IMR-90 (cell line): ENCODE data around the gene CDK6. TPM values are rescaled to one million over a fixed set of nuclear protein-coding genes. Genes with fewer than 3 reads are reported as not detected.

Experiments
- ATAC-seq: fragments of 200-7000 bp; cut with Tn5 transposase; 2 replicates; pipeline ENCODE4 v1.9.1; 2020; ENCODE audit warnings: low read depth, mild to moderate bottlenecking, moderate library complexity
- BruUV-seq: library from RNA; stranded (reverse); fragments of 400-500 nt; replicated peaks from 2 replicates; lab custom pipeline; 2021; lab: Mats Ljungman, UMichigan
- CTCF ChIA-PET: fragments of 300-600 bp; formaldehyde crosslinking; extraction: SDS; loops from one replicate; lab custom pipeline; 2021; ENCODE audit warnings: antibody characterized with exemption; lab: Yijun Ruan, JAX
- POLR2A ChIA-PET: fragments of 300-600 bp; sonication (Branson Sonifier 250); formaldehyde crosslinking; loops from one replicate; lab custom pipeline; 2022; ENCODE audit warnings: antibody characterized with exemption; ENCODE audit not compliant: unreplicated experiment; lab: Charles Lee
- DNase-seq: peaks from one replicate; pipeline ENCODE4 v3.0.0; 2013
- H2AFZ ChIP-seq: replicated peaks from 2 replicates; pipeline ENCODE3; 2013; ENCODE audit warnings: low read length, mild to moderate bottlenecking; ENCODE audit not compliant: poor library complexity
- H2AK5ac ChIP-seq: 2 replicates; pipeline ENCODE4 v1.6.1; 2013; ENCODE audit warnings: low read depth, low read length, inconsistent platforms
- H2AK9ac ChIP-seq: replicated peaks from 2 replicates; pipeline ENCODE3; 2013; ENCODE audit warnings: mild to moderate bottlenecking, low read depth, low read length, moderate library complexity; ENCODE audit not compliant: poor library complexity
- H2BK120ac ChIP-seq: 2 replicates; pipeline ENCODE4 v1.6.1; 2013; ENCODE audit warnings: low read depth, low read length, inconsistent platforms
- H2BK15ac ChIP-seq: 3 replicates; pipeline ENCODE4 v1.6.1; 2013; ENCODE audit warnings: low read depth, low read length, inconsistent platforms
- H2BK20ac ChIP-seq: 2 replicates; pipeline ENCODE4 v1.6.1; 2013; ENCODE audit warnings: low read depth, mild to moderate bottlenecking, inconsistent platforms, low read length, moderate library complexity
- H2BK5ac ChIP-seq: 2 replicates; pipeline ENCODE4 v1.6.1; 2013; ENCODE audit warnings: mild to moderate bottlenecking, low read depth, low read length, inconsistent platforms; ENCODE audit not compliant: poor library complexity, severe bottlenecking
- H3K14ac ChIP-seq: replicated peaks from 2 replicates; pipeline ENCODE4 v1.6.1; 2013; ENCODE audit warnings: low read depth, low read length, inconsistent platforms
- H3K18ac ChIP-seq: 2 replicates; pipeline ENCODE4 v1.6.1; 2013; ENCODE audit warnings: low read depth, low read length, control low read depth
- H3K23ac ChIP-seq: 2 replicates; pipeline ENCODE4 v1.6.1; 2013; ENCODE audit warnings: low read depth, low read length, inconsistent platforms
- H3K27ac ChIP-seq: 2 replicates; pipeline ENCODE4 v1.5.1; 2013; ENCODE audit warnings: mild to moderate bottlenecking, control low read depth, low read length; ENCODE audit not compliant: insufficient read depth
- H3K27me3 ChIP-seq: 2 replicates; pipeline ENCODE4 v1.6.1; 2013; ENCODE audit warnings: low read length; ENCODE audit not compliant: control insufficient read depth, insufficient read depth
- H3K36me3 ChIP-seq: 2 replicates; pipeline ENCODE4 v1.6.1; 2013; ENCODE audit warnings: low read length, mixed read lengths; ENCODE audit not compliant: control insufficient read depth, insufficient read depth
- H3K4ac ChIP-seq: 2 replicates; pipeline ENCODE4 v1.6.1; 2013; ENCODE audit warnings: low read depth, low read length, inconsistent platforms
- H3K4me1 ChIP-seq: 2 replicates; pipeline ENCODE4 v1.6.1; 2013; ENCODE audit warnings: low read length, mixed read lengths; ENCODE audit not compliant: control insufficient read depth, insufficient read depth
- H3K4me2 ChIP-seq: 2 replicates; pipeline ENCODE4 v1.6.1; 2013; ENCODE audit warnings: low read depth, mild to moderate bottlenecking, control low read depth, low read length, moderate library complexity
- H3K4me3 ChIP-seq: 2 replicates; pipeline ENCODE4 v1.5.1; 2013; ENCODE audit warnings: low read depth, mild to moderate bottlenecking, control low read depth, low read length, moderate library complexity; ENCODE audit not compliant: insufficient read depth
- H3K56ac ChIP-seq: 2 replicates; pipeline ENCODE4 v1.6.1; 2013; ENCODE audit warnings: low read length, inconsistent platforms; ENCODE audit not compliant: insufficient read depth; ENCODE audit errors: extremely low read depth
- H3K79me1 ChIP-seq, 2 experiments: 2 replicates each; pipeline ENCODE4 v1.6.1; 2013; ENCODE audit warnings: low read length in 2 of 2, inconsistent platforms in 1 of 2, low read depth in 1 of 2
- H3K9ac ChIP-seq: 2 replicates; pipeline ENCODE4 v1.6.1; 2013; ENCODE audit warnings: low read depth, low read length, control low read depth
- H3K9me1 ChIP-seq: 2 replicates; pipeline ENCODE4 v1.6.1; 2013; ENCODE audit warnings: low read length, inconsistent platforms; ENCODE audit not compliant: insufficient read depth
- H3K9me3 ChIP-seq: 2 replicates; pipeline ENCODE4 v1.6.1; 2013; ENCODE audit warnings: low read length; ENCODE audit not compliant: control insufficient read depth, insufficient read depth
- H4K20me1 ChIP-seq: 2 replicates; pipeline ENCODE4 v1.6.1; 2013; ENCODE audit warnings: low read length, inconsistent platforms; ENCODE audit not compliant: insufficient read depth
- H4K5ac ChIP-seq: 2 replicates; pipeline ENCODE4 v1.6.1; 2013; ENCODE audit warnings: mild to moderate bottlenecking, low read depth, low read length, control low read depth
- H4K8ac ChIP-seq, 2 experiments: 2 replicates each; pipeline ENCODE4 v1.6.1; 2013; ENCODE audit warnings: low read depth in 2 of 2, low read length in 2 of 2, control low read depth in 1 of 2, inconsistent platforms in 1 of 2
- H4K91ac ChIP-seq: 2 replicates; pipeline ENCODE4 v1.6.1; 2013; ENCODE audit warnings: low read depth, low read length, inconsistent platforms; ENCODE audit not compliant: insufficient read depth
- CEBPB ChIP-seq: IDR thresholded peaks from 2 replicates; pipeline ENCODE4 v1.6.1; 2012; ENCODE audit warnings: low read depth, low read length, improper control_type of control experiment
- USF2 ChIP-seq: fragments of 150-350 bp; IDR thresholded peaks from 2 replicates; pipeline ENCODE4 v1.6.1; 2017; ENCODE audit warnings: mild to moderate bottlenecking, antibody characterized with exemption, low read length, low read depth
- WGBS, 2 experiments: methylation state at CpG; one replicate each; pipeline versions ENCODE4 v1.1.5 to v1.1.7; 2013; ENCODE audit warnings: missing lambda C conversion rate in 2 of 2; ENCODE audit not compliant: insufficient read length in 1 of 2; ENCODE audit errors: extremely low coverage in 2 of 2; 5-methylcytosine and 5-hydroxymethylcytosine counted together
- dilution Hi-C: fragments of 300-500 bp; cut with HindIII; formaldehyde crosslinking; loops from one replicate; pipeline ENCODE4 v1.14.3; 2018; ENCODE audit warnings: low sequenced_read_pairs; ENCODE audit not compliant: unreplicated experiment
- in situ Hi-C: fragments of 300-500 bp; cut with MboI; formaldehyde crosslinking; loops from 3 replicates; pipeline ENCODE4 v1.14.3; 2019; ENCODE audit warnings: low sequenced_read_pairs, inconsistent platforms, mixed read lengths
- intact Hi-C: fragments of 100-400 bp; cut with micrococcal nuclease; formaldehyde crosslinking; loops from 2 replicates; pipeline ENCODE4 v1.10.0; 2022
- polyA plus RNA-seq, 3 experiments: library from polyadenylated mRNA; depleted of rRNA; stranded (reverse); fragments of >200 nt; gene quantifications; 2 replicates each; pipeline ENCODE4 v1.2.3, GENCODE V29; 2012; ENCODE audit warnings: low replicate concordance in 1 of 3
- total RNA-seq: library from RNA; depleted of rRNA; stranded (reverse); fragments of >200 nt; gene quantifications from 2 replicates; pipeline ENCODE4 v1.2.3, GENCODE V29; 2012

CDK6 gene
- total and polyA plus RNA-seq, 2 of the 4 experiments (the other 2 are of a cell fraction): 21.5 to 195 TPM

- Histone ChIP-seq H3K4me3 (no peak overlapping the region), H2AFZ (no peak overlapping the region), H3K18ac (no peak overlapping the region), H3K56ac (no peak overlapping the region), H4K8ac (peak overlapping the region in 1 of 2 experiments; percentile 0; a peak in 1 of 4 replicates), H2BK15ac (no peak overlapping the region), H2AK9ac (no peak overlapping the region), H4K5ac (no peak overlapping the region), H3K4ac (no peak overlapping the region), H3K9ac (no peak overlapping the region), H3K4me1 (peaks cover 3% of the 10 kb centered on the region; the same call in 1 of the 2 replicates), H3K23ac (no peak overlapping the region), H2BK120ac (no peak overlapping the region), H3K4me2 (no peak overlapping the region), H2BK5ac (no peak overlapping the region), H3K9me3 (no peaks in the 10 kb centered on the region), H3K9me1 (peaks cover 6% of the 10 kb centered on the region), H2BK20ac (no peak overlapping the region), H4K91ac (no peak overlapping the region), H4K20me1 (no peaks in the 10 kb centered on the region), H3K79me1 (peaks cover 6 to 12% of the 10 kb centered on the region in 2 experiments), H3K27me3 (no peaks in the 10 kb centered on the region), H3K14ac (no peak overlapping the region), H2AK5ac (no peak overlapping the region), H3K36me3 (peaks cover 11% of the 10 kb centered on the region), H3K27ac (no peak overlapping the region)
- intact Hi-C loops (no loop called here), dilution Hi-C loops (no loop called here), in situ Hi-C loops (no loop called here)
- TF ChIP-seq USF2: no peak
- peak; percentile 90 for TF ChIP-seq CEBPB
- no TSS peak for BruUV-seq
- CTCF ChIA-PET: interaction anchor here (1.1 kb wide), 1 partner anchor 9 kb away, joined by 4 read pairs; no protein-coding TSS in a partner anchor
- ATAC-seq: peak; percentile 18; the same call in 1 of the 2 replicates
- peak; percentile 47 for DNase-seq
- POLR2A ChIA-PET: no interaction called here
- whole genome bisulfite sequencing, 2 experiments: no CpG with 5 or more reads among the region's 2 CpGs
Observed at GRCh38 chr7:92602352-92603088, 233.9 kb downstream of the CDK6 start.
